Keratinocyte (primary cell): Measurements from ENCODE around the gene RBMS3. TPM values are rescaled to one million over a fixed set of nuclear protein-coding genes. Genes with fewer than 3 reads are reported as not detected.
"Not testable (repeated sequence)": the region's sequence is repeated elsewhere in the genome, so short reads cannot be mapped to it uniquely, and the experiment has no call there.

Experiments used
- DNase-seq: peaks from one replicate; pipeline ENCODE4 v3.0.0-alpha.2; 2011; ENCODE audit warnings: low read depth, missing footprints, low spot score
- FAIRE-seq: peaks from 2 replicates; lab custom pipeline; 2011; peaks lifted over from hg19 to GRCh38; lab: Jason Lieb, UNC
- H2AFZ ChIP-seq: 2 replicates; pipeline ENCODE4 v1.6.0; 2012; ENCODE audit warnings: low read length, control low read depth, inconsistent platforms; ENCODE audit not compliant: control insufficient read depth
- H3K27ac ChIP-seq: 2 replicates; pipeline ENCODE4 v1.5.1; 2011; ENCODE audit warnings: low read length; ENCODE audit not compliant: control insufficient read depth, insufficient read depth
- H3K27me3 ChIP-seq: 3 replicates; pipeline ENCODE4 v1.6.0; 2011; ENCODE audit warnings: low read length; ENCODE audit not compliant: control insufficient read depth, insufficient read depth; ENCODE audit errors: extremely low read depth
- H3K36me3 ChIP-seq, 2 experiments: 2 replicates in 1 of 2; 3 replicates in 1 of 2; pipeline ENCODE4 v1.5.1; 2011; ENCODE audit warnings: low read length in 2 of 2, mild to moderate bottlenecking in 1 of 2; ENCODE audit not compliant: control insufficient read depth in 2 of 2, insufficient read depth in 2 of 2; ENCODE audit errors: extremely low read depth in 1 of 2
- H3K4me1 ChIP-seq: 3 replicates; pipeline ENCODE4 v1.5.1; 2011; ENCODE audit warnings: low read length; ENCODE audit not compliant: control insufficient read depth, insufficient read depth; ENCODE audit errors: extremely low read depth
- H3K4me2 ChIP-seq: 3 replicates; pipeline ENCODE4 v1.6.0; 2011; ENCODE audit warnings: low read depth, low read length; ENCODE audit not compliant: control insufficient read depth, insufficient read depth; ENCODE audit errors: extremely low read depth
- H3K4me3 ChIP-seq, 3 experiments: fragments of 200-600 bp in 1 of 3; sonication (generic) in 1 of 3; 2 replicates in 2 of 3; 3 replicates in 1 of 3; pipeline ENCODE4 v1.5.1; 2011 to 2016; ENCODE audit warnings: low read length in 3 of 3, mild to moderate bottlenecking in 3 of 3, control low read depth in 2 of 3, inconsistent platforms in 1 of 3, low read depth in 1 of 3, mixed read lengths in 1 of 3, mixed run types in 1 of 3, moderate library complexity in 1 of 3; ENCODE audit not compliant: control insufficient read depth in 2 of 3, insufficient read depth in 2 of 3; ENCODE audit errors: extremely low read depth in 1 of 3
- H3K79me2 ChIP-seq: 2 replicates; pipeline ENCODE4 v1.6.0; 2012; ENCODE audit warnings: low read length; ENCODE audit not compliant: control insufficient read depth, insufficient read depth
- H3K9ac ChIP-seq: 3 replicates; pipeline ENCODE4 v1.6.0; 2011; ENCODE audit warnings: low read length; ENCODE audit not compliant: control insufficient read depth, insufficient read depth; ENCODE audit errors: extremely low read depth
- H3K9me1 ChIP-seq: 3 replicates; pipeline ENCODE4 v1.6.0; 2011; ENCODE audit warnings: low read length; ENCODE audit not compliant: control insufficient read depth, insufficient read depth; ENCODE audit errors: extremely low read depth
- H3K9me3 ChIP-seq: 2 replicates; pipeline ENCODE4 v1.5.1; 2012; ENCODE audit warnings: low read depth, low read length; ENCODE audit not compliant: control insufficient read depth
- H4K20me1 ChIP-seq: 3 replicates; pipeline ENCODE4 v1.6.0; 2011; ENCODE audit warnings: low read length; ENCODE audit not compliant: control insufficient read depth, insufficient read depth; ENCODE audit errors: extremely low read depth
- EZH2 ChIP-seq: IDR thresholded peaks from one replicate; pipeline ENCODE4 v1.6.1; 2012; ENCODE audit warnings: inconsistent platforms, mild to moderate bottlenecking, low read length, moderate library complexity
- dilution Hi-C: fragments of 300-500 bp; cut with MboI; formaldehyde crosslinking; loops from one replicate; pipeline ENCODE4 v1.7.0; 2020; ENCODE audit warnings: low sequenced_read_pairs; ENCODE audit not compliant: extremely low pct_ligation_motif_present
- polyA plus RNA-seq, 5 experiments: library from polyadenylated mRNA; depleted of rRNA in 3 of 5; stranded (reverse) in 3 of 5; stranded (forward) in 1 of 5; unstranded in 1 of 5; fragments of >200 nt; gene quantifications; 1 replicate in 1 of 5; 2 replicates in 3 of 5; 3 replicates in 1 of 5; pipeline versions ENCODE4 v1.2.1 to v1.2.3, GENCODE V29; 2011 to 2012; ENCODE audit warnings: missing spikeins in 2 of 5, low read depth in 1 of 5, low replicate concordance in 1 of 5
- TF ChIP-seq, protein P1 (sequence below), 3 experiments: IDR thresholded peaks in 1 of 3; conservative IDR thresholded peaks in 1 of 3; optimal IDR thresholded peaks in 1 of 3; 2 replicates in 2 of 3; 3 replicates in 1 of 3; pipeline versions ENCODE3 to v1.5.1; 2011; ENCODE audit warnings: low read length in 3 of 3, mild to moderate bottlenecking in 3 of 3, moderate library complexity in 2 of 3, control low read depth in 1 of 3, inconsistent platforms in 1 of 3; ENCODE audit not compliant: insufficient read depth in 2 of 3; ENCODE audit errors: extremely low read depth in 1 of 3

RBMS3 gene
- polyA plus RNA-seq, 1 donor (not counting 4 experiments of a cell fraction or from before 2014, with no cell fraction given), result 2.3 TPM

DNA sequence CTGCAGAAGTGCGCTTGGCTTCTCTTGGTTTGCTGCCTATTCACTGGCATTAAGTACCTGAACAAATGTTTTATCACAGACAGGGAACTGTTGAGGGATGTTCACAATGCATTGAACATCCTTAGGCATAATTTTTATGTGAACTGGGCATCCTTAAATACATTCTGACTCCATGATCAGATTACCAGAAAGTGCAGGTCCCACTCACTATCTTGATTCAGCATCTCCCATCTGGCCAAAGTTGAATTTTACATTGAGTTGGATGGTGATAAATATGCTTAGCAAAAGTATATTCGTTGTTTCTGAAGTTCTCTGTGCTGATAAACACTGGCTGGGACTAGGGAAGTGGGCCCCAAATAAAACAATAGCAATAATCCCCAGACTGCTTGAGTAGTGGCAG is 108.5 kb downstream of the RBMS3 start:
- FAIRE-seq (no peak), DNase-seq (no peak)
- H3K9me3 ChIP-seq, result no peaks in the 10 kb centered on the region
- no peaks in the 10 kb centered on the region for H3K79me2 ChIP-seq
- no peaks in the 10 kb centered on the region for H4K20me1 ChIP-seq
- no peaks in the 10 kb centered on the region for H3K27me3 ChIP-seq
- TF ChIP-seq EZH2, result no peak
- TF ChIP-seq, protein P1, sequence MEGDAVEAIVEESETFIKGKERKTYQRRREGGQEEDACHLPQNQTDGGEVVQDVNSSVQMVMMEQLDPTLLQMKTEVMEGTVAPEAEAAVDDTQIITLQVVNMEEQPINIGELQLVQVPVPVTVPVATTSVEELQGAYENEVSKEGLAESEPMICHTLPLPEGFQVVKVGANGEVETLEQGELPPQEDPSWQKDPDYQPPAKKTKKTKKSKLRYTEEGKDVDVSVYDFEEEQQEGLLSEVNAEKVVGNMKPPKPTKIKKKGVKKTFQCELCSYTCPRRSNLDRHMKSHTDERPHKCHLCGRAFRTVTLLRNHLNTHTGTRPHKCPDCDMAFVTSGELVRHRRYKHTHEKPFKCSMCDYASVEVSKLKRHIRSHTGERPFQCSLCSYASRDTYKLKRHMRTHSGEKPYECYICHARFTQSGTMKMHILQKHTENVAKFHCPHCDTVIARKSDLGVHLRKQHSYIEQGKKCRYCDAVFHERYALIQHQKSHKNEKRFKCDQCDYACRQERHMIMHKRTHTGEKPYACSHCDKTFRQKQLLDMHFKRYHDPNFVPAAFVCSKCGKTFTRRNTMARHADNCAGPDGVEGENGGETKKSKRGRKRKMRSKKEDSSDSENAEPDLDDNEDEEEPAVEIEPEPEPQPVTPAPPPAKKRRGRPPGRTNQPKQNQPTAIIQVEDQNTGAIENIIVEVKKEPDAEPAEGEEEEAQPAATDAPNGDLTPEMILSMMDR (optimal IDR thresholded peaks at IDR 0.05 in 1 of 3, IDR thresholded peaks at IDR 0.05 in 1 of 3, conservative IDR thresholded peaks at IDR 0.05 in 1 of 3; ENCODE audit: extremely low read depth in 1 of 3, insufficient read depth in 2 of 3, low read length in 3 of 3), result no peak
- no peak overlapping the region for H3K4me2 ChIP-seq
- H3K4me1 ChIP-seq, result no peaks in the 10 kb centered on the region
- H2AFZ ChIP-seq, result no peak overlapping the region
- no peak overlapping the region for H3K9ac ChIP-seq
- dilution Hi-C loops, result no loop called here
- no peaks in the 10 kb centered on the region for H3K36me3 ChIP-seq
- H3K4me3 ChIP-seq, result no peak overlapping the region
- H3K9me1 ChIP-seq, result no peaks in the 10 kb centered on the region
- H3K27ac ChIP-seq, result no peak overlapping the region

DNA sequence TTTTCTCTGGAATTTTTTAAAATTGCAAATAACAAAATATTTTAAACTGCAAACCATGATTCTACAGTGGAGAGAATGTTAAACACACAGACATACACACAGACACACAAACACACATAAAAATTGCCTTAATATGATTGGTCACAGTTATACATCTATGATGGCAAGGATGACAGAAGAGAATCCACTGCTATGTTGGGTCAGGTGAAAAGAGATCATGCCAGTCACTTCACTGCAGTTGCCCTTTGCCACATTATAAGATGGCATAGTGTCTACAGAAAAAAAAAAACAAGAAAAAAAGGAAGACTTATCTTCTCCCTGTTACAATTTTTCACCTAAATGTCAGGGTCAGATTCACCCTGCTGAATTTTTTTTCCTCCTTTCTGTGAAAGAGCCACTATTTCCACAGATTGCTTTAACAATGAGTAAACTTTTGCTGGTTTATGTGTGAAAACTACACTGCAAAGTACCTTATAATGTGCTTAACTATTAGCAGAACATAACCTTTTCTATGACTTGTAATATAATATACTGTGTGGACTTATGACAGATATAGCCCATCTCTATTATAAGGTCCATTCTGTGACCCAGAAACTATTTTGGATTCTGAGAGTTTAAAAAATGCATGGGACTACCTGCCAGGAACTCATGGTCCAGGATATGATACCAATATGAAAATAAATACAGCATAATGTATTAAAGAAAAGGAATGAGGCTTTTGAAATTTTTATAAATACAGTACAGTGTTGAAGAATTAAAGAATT is 111.9 kb downstream of the RBMS3 start:
- DNase-seq (no peak), FAIRE-seq (no peak)
- Histone ChIP-seq H3K9ac (no peak overlapping the region), H3K27me3 (no peaks in the 10 kb centered on the region), H3K9me3 (no peaks in the 10 kb centered on the region), H3K9me1 (no peaks in the 10 kb centered on the region), H3K4me2 (no peak overlapping the region), H3K79me2 (no peaks in the 10 kb centered on the region), H3K4me3 (no peak overlapping the region), H3K36me3 (no peaks in the 10 kb centered on the region), H3K4me1 (no peaks in the 10 kb centered on the region), H2AFZ (no peak overlapping the region), H3K27ac (no peak overlapping the region), H4K20me1 (no peaks in the 10 kb centered on the region)
- dilution Hi-C loops, result no loop called here
- TF ChIP-seq, protein P1 (optimal IDR thresholded peaks at IDR 0.05 in 1 of 3, IDR thresholded peaks at IDR 0.05 in 1 of 3, conservative IDR thresholded peaks at IDR 0.05 in 1 of 3; ENCODE audit: extremely low read depth in 1 of 3, insufficient read depth in 2 of 3, low read length in 3 of 3), result no peak
- TF ChIP-seq EZH2, result no peak

DNA sequence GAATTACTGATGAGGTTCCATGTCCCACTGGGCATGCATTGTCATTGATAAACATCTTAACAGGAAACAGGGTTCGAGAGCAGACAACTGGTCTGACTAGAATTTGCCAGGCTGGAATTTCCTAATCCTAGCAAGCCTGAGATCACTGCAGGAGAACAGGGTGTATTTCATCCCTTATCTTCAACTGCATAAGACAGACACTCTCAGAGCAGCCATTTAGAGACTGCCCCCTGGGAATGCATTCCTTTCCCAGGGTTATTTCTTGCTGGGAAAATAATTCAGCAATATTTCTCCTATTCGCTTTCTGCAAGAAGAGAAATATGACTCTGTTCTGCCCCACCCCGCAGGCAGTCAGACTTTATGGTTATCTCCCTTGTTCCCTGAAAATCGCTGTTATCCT is 113.1 kb downstream of the RBMS3 start:
- DNase-seq, H3K4me3 ChIP-seq, H3K9me3 ChIP-seq, H3K4me1 ChIP-seq, H3K9ac ChIP-seq, FAIRE-seq, H3K4me2 ChIP-seq, dilution Hi-C loops, H3K27me3 ChIP-seq, H2AFZ ChIP-seq, H3K79me2 ChIP-seq, H3K36me3 ChIP-seq, H4K20me1 ChIP-seq, H3K27ac ChIP-seq, H3K9me1 ChIP-seq: not testable (repeated sequence)
